Astrocyte (in vitro differentiated cells and primary cell): ENCODE data around the gene VEPH1. TPM values are rescaled to one million over a fixed set of nuclear protein-coding genes. Genes with fewer than 3 reads are reported as not detected.

Source experiments
- DNase-seq: peaks from one replicate; pipeline ENCODE4 v3.0.0-alpha.2; 2010; ENCODE audit warnings: low read depth
- FAIRE-seq: peaks from 2 replicates; lab custom pipeline; 2011; peaks lifted over from hg19 to GRCh38; lab: Jason Lieb, UNC
- H2AFZ ChIP-seq: 2 replicates; pipeline ENCODE4 v1.6.0; 2012; ENCODE audit warnings: low read depth, low read length, inconsistent platforms
- H3K27ac ChIP-seq: 2 replicates; pipeline ENCODE4 v1.5.1; 2011; ENCODE audit warnings: low read depth, low read length, inconsistent platforms
- H3K27me3 ChIP-seq: 2 replicates; pipeline ENCODE4 v1.6.0; 2011; ENCODE audit warnings: low read length, inconsistent platforms; ENCODE audit not compliant: insufficient read depth
- H3K36me3 ChIP-seq: 2 replicates; pipeline ENCODE4 v1.5.1; 2011; ENCODE audit warnings: low read length, inconsistent platforms; ENCODE audit not compliant: insufficient read depth
- H3K4me1 ChIP-seq: 2 replicates; pipeline ENCODE4 v1.5.1; 2011; ENCODE audit warnings: low read length, inconsistent platforms; ENCODE audit not compliant: insufficient read depth
- H3K4me2 ChIP-seq: 2 replicates; pipeline ENCODE4 v1.6.0; 2012; ENCODE audit warnings: low read length, inconsistent platforms
- H3K4me3 ChIP-seq: 2 replicates; pipeline ENCODE4 v1.5.1; 2011; ENCODE audit warnings: low read depth, mild to moderate bottlenecking, low read length, inconsistent platforms; ENCODE audit not compliant: insufficient read depth
- H3K79me2 ChIP-seq: 2 replicates; pipeline ENCODE4 v1.6.0; 2012; ENCODE audit warnings: mild to moderate bottlenecking, low read length, inconsistent platforms; ENCODE audit not compliant: insufficient read depth
- H3K9ac ChIP-seq: 2 replicates; pipeline ENCODE4 v1.6.0; 2012; ENCODE audit warnings: mild to moderate bottlenecking, low read length, inconsistent platforms
- H3K9me3 ChIP-seq: 2 replicates; pipeline ENCODE4 v1.5.1; 2012; ENCODE audit warnings: low read depth, mild to moderate bottlenecking, low read length, inconsistent platforms; ENCODE audit not compliant: insufficient read depth
- H4K20me1 ChIP-seq: 2 replicates; pipeline ENCODE4 v1.6.0; 2012; ENCODE audit warnings: low read length, inconsistent platforms; ENCODE audit not compliant: insufficient read depth
- H3K27ac Mint-ChIP-seq: one replicate; pipeline ENCODE4 v1.8.0; 2021; ENCODE audit warnings: mild to moderate bottlenecking, mixed read lengths; ENCODE audit not compliant: unreplicated experiment
- H3K27me3 Mint-ChIP-seq: one replicate; pipeline ENCODE4 v1.8.0; 2021; ENCODE audit warnings: low read depth, mixed read lengths; ENCODE audit not compliant: unreplicated experiment
- H3K36me3 Mint-ChIP-seq: one replicate; pipeline ENCODE4 v1.8.0; 2021; ENCODE audit warnings: low read depth, mixed read lengths; ENCODE audit not compliant: unreplicated experiment
- H3K4me1 Mint-ChIP-seq: one replicate; pipeline ENCODE4 v1.8.0; 2021; ENCODE audit warnings: low read depth, mixed read lengths; ENCODE audit not compliant: unreplicated experiment
- H3K4me3 Mint-ChIP-seq: one replicate; pipeline ENCODE4 v1.8.0; 2021; ENCODE audit warnings: mild to moderate bottlenecking, moderate library complexity, mixed read lengths; ENCODE audit not compliant: unreplicated experiment
- H3K9me3 Mint-ChIP-seq: one replicate; pipeline ENCODE4 v1.8.0; 2021; ENCODE audit warnings: mild to moderate bottlenecking, mixed read lengths; ENCODE audit not compliant: unreplicated experiment
- EZH2 ChIP-seq: IDR thresholded peaks from 2 replicates; pipeline ENCODE4 v1.6.1; 2012; ENCODE audit warnings: mild to moderate bottlenecking, low read length, inconsistent platforms; ENCODE audit not compliant: insufficient read depth
- total RNA-seq: library from RNA; stranded (reverse); gene quantifications from 2 replicates; pipeline ENCODE4 v1.2.1, GENCODE V29; 2021
- TF ChIP-seq, protein P1 (sequence below): IDR thresholded peaks from 2 replicates; pipeline ENCODE4 v1.5.1; 2011; ENCODE audit warnings: low read depth, mild to moderate bottlenecking, inconsistent platforms, low read length, moderate library complexity; ENCODE audit not compliant: insufficient read depth

Gene VEPH1
- total RNA-seq, 1 donor from 2014 or later, result 9.4 TPM

- H3K9ac ChIP-seq, result no peak overlapping the region
- H3K4me3 ChIP-seq, result no peak overlapping the region
- no peaks in the 10 kb centered on the region for H3K36me3 ChIP-seq
- H3K79me2 ChIP-seq, result no peaks in the 10 kb centered on the region
- FAIRE-seq (no peak), DNase-seq (no peak)
- Mint-ChIP-seq H3K36me3 (peaks cover 2% of the 10 kb centered on the region), H3K27me3 (peaks cover 2% of the 10 kb centered on the region), H3K27ac (no peak overlapping the region), H3K4me3 (no peak overlapping the region), H3K9me3 (peaks cover 4% of the 10 kb centered on the region), H3K4me1 (no peaks in the 10 kb centered on the region)
- H3K4me1 ChIP-seq, result no peaks in the 10 kb centered on the region
- H3K9me3 ChIP-seq, result no peaks in the 10 kb centered on the region
- H4K20me1 ChIP-seq, result no peaks in the 10 kb centered on the region
- no peak overlapping the region for H3K27ac ChIP-seq
- TF ChIP-seq, protein P1, sequence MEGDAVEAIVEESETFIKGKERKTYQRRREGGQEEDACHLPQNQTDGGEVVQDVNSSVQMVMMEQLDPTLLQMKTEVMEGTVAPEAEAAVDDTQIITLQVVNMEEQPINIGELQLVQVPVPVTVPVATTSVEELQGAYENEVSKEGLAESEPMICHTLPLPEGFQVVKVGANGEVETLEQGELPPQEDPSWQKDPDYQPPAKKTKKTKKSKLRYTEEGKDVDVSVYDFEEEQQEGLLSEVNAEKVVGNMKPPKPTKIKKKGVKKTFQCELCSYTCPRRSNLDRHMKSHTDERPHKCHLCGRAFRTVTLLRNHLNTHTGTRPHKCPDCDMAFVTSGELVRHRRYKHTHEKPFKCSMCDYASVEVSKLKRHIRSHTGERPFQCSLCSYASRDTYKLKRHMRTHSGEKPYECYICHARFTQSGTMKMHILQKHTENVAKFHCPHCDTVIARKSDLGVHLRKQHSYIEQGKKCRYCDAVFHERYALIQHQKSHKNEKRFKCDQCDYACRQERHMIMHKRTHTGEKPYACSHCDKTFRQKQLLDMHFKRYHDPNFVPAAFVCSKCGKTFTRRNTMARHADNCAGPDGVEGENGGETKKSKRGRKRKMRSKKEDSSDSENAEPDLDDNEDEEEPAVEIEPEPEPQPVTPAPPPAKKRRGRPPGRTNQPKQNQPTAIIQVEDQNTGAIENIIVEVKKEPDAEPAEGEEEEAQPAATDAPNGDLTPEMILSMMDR, result no peak
- no peak for TF ChIP-seq EZH2
- H3K4me2 ChIP-seq, result no peak overlapping the region
- H2AFZ ChIP-seq, result no peak overlapping the region
- H3K27me3 ChIP-seq, result no peaks in the 10 kb centered on the region
These were observed 38.5 kb upstream of the VEPH1 start for GRCh38 chr3:157541506-157542236.

DNA sequence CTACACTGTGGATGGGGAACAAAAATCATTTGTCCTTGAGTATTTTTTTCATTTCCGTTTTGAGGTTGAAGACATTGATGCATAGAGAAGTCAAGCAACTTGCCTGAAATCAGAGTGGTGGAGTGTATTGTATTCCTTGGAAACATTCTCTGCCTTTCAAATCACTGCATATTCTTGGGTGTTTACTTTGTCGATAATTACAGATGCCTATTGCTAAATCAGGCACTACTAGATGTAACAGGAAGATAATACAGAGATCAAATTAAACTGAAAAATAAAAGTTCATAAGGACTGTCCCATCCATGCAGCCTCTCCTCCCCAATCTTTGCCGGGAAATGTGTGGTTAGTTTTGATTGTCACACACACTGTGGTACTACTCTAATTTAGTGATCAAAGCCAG lies 37.4 kb upstream of the VEPH1 start:
- no peak overlapping the region for H3K27ac Mint-ChIP-seq
- H3K4me3 ChIP-seq, result no peak overlapping the region
- H3K4me1 ChIP-seq, result no peaks in the 10 kb centered on the region
- DNase-seq, result no peak
- H3K4me2 ChIP-seq, result no peak overlapping the region
- no peak overlapping the region for H2AFZ ChIP-seq
- peaks cover 2% of the 10 kb centered on the region for H3K27me3 Mint-ChIP-seq
- FAIRE-seq, result no peak
- H3K36me3 Mint-ChIP-seq, result peaks cover 2% of the 10 kb centered on the region
- H3K9ac ChIP-seq, result no peak overlapping the region
- no peak overlapping the region for H3K4me3 Mint-ChIP-seq
- H3K9me3 ChIP-seq, result no peaks in the 10 kb centered on the region
- no peak overlapping the region for H3K27ac ChIP-seq
- no peaks in the 10 kb centered on the region for H3K4me1 Mint-ChIP-seq
- no peak for TF ChIP-seq EZH2
- TF ChIP-seq, protein P1, result no peak
- no peaks in the 10 kb centered on the region for H3K36me3 ChIP-seq
- no peaks in the 10 kb centered on the region for H3K79me2 ChIP-seq
- no peaks in the 10 kb centered on the region for H3K27me3 ChIP-seq
- peaks cover 4% of the 10 kb centered on the region for H3K9me3 Mint-ChIP-seq
- H4K20me1 ChIP-seq, result no peaks in the 10 kb centered on the region

GRCh38 chr3:157535667-157536066 lies 32.5 kb upstream of the VEPH1 start:
- Histone ChIP-seq H3K36me3 (no peaks in the 10 kb centered on the region), H3K4me3 (no peak overlapping the region), H3K9me3 (no peaks in the 10 kb centered on the region), H3K4me2 (no peak overlapping the region), H4K20me1 (no peaks in the 10 kb centered on the region), H2AFZ (no peak overlapping the region), H3K79me2 (peaks cover 10% of the 10 kb centered on the region), H3K4me1 (peaks cover 28% of the 10 kb centered on the region), H3K27ac (no peak overlapping the region), H3K9ac (no peak overlapping the region), H3K27me3 (no peaks in the 10 kb centered on the region)
- Mint-ChIP-seq H3K4me3 (no peak overlapping the region), H3K27ac (no peak overlapping the region), H3K36me3 (no peaks in the 10 kb centered on the region), H3K4me1 (peaks cover 4% of the 10 kb centered on the region), H3K27me3 (peaks cover 2% of the 10 kb centered on the region), H3K9me3 (no peaks in the 10 kb centered on the region)
- DNase-seq, result no peak
- no peak for FAIRE-seq
- TF ChIP-seq EZH2, result no peak
- TF ChIP-seq, protein P1, result no peak
